Keratinocyte (primary cell): Measurements from ENCODE around the gene PLCL2.

ENCODE experiments used
- EZH2 ChIP-seq: IDR thresholded peaks from one replicate; pipeline ENCODE4 v1.6.1; 2012; ENCODE audit warnings: inconsistent platforms, mild to moderate bottlenecking, low read length, moderate library complexity
- TF ChIP-seq, protein P1 (sequence below), 3 experiments: IDR thresholded peaks in 1 of 3; conservative IDR thresholded peaks in 1 of 3; optimal IDR thresholded peaks in 1 of 3; 2 replicates in 2 of 3; 3 replicates in 1 of 3; pipeline versions ENCODE3 to v1.5.1; 2011; ENCODE audit warnings: low read length in 3 of 3, mild to moderate bottlenecking in 3 of 3, moderate library complexity in 2 of 3, control low read depth in 1 of 3, inconsistent platforms in 1 of 3; ENCODE audit not compliant: insufficient read depth in 2 of 3; ENCODE audit errors: extremely low read depth in 1 of 3

DNA sequence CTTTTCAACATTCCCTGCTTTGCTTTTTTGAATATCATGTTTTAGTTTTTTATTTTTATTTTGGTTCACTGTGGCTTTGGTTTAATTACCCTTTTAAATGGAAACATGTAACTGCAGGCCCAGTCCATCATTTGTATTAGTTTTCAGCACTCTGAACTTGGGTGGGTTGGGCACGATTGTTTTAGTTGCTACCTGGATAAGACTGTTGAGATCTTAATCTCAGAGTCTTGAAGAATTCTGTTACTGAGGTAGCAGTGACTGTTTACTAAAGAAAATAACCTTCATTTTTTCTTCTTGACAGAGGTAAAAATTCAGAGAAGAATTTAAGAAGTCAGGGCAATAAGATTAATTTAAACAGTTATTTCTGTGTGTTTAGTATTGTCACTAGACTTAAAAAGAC, 15.2 kb downstream of the PLCL2 start:
- TF ChIP-seq, protein P1, sequence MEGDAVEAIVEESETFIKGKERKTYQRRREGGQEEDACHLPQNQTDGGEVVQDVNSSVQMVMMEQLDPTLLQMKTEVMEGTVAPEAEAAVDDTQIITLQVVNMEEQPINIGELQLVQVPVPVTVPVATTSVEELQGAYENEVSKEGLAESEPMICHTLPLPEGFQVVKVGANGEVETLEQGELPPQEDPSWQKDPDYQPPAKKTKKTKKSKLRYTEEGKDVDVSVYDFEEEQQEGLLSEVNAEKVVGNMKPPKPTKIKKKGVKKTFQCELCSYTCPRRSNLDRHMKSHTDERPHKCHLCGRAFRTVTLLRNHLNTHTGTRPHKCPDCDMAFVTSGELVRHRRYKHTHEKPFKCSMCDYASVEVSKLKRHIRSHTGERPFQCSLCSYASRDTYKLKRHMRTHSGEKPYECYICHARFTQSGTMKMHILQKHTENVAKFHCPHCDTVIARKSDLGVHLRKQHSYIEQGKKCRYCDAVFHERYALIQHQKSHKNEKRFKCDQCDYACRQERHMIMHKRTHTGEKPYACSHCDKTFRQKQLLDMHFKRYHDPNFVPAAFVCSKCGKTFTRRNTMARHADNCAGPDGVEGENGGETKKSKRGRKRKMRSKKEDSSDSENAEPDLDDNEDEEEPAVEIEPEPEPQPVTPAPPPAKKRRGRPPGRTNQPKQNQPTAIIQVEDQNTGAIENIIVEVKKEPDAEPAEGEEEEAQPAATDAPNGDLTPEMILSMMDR (optimal IDR thresholded peaks at IDR 0.05 in 1 of 3, IDR thresholded peaks at IDR 0.05 in 1 of 3, conservative IDR thresholded peaks at IDR 0.05 in 1 of 3; ENCODE audit: extremely low read depth in 1 of 3, insufficient read depth in 2 of 3, low read length in 3 of 3): no peak
- no peak for TF ChIP-seq EZH2
